Psoas muscle (tissue), 8 donors: Measurements from ENCODE around the gene FAM107B. TPM values are rescaled to one million over a fixed set of nuclear protein-coding genes. Genes with fewer than 3 reads are reported as not detected.

Experiments used
- ATAC-seq, 4 donors: fragments of 200-7000 bp; cut with Tn5 transposase; one replicate each; pipeline ENCODE4 v1.9.1; 2020; ENCODE audit warnings: moderate library complexity in 3 of 4, mild to moderate bottlenecking in 2 of 4
- DNase-seq, 2 donors: peaks; one replicate each; pipeline ENCODE4 v3.0.0-alpha.2; 2020
- H3K27ac ChIP-seq: fragments of 200-600 bp; one replicate; pipeline ENCODE4 v1.8.0; 2022
- H3K27me3 ChIP-seq, 3 donors: fragments of 200-600 bp in 1 of 3; one replicate each; pipeline versions ENCODE4 v1.6.1 to v1.8.0; 2013 to 2022; ENCODE audit warnings: low read length in 2 of 3, mild to moderate bottlenecking in 2 of 3, moderate library complexity in 1 of 3; ENCODE audit not compliant: insufficient read depth in 3 of 3
- H3K36me3 ChIP-seq, 2 donors: fragments of 200-600 bp in 1 of 2; one replicate each; pipeline versions ENCODE4 v1.6.1 to v1.8.0; 2013 to 2022; ENCODE audit warnings: low read depth in 1 of 2, mild to moderate bottlenecking in 1 of 2, moderate library complexity in 1 of 2; ENCODE audit not compliant: insufficient read depth in 1 of 2
- H3K4me1 ChIP-seq: fragments of 200-600 bp; one replicate; pipeline ENCODE4 v1.8.0; 2022
- H3K4me3 ChIP-seq: fragments of 200-600 bp; one replicate; pipeline ENCODE4 v1.8.0; 2022; ENCODE audit warnings: mild to moderate bottlenecking
- H3K9me3 ChIP-seq: fragments of 200-600 bp; one replicate; pipeline ENCODE4 v1.8.0; 2022
- WGBS, 3 donors: extraction: QIAGEN DNeasy Blood & Tissue Kit; methylation state at CpG; one replicate each; pipeline versions ENCODE4 v1.1.6 to v1.1.7; 2013; 5-methylcytosine and 5-hydroxymethylcytosine counted together
- intact Hi-C, 2 donors: fragments of 100-400 bp; cut with DNase I; formaldehyde crosslinking; loops; one replicate each; pipeline versions ENCODE4 v1.11.0 to v1.14.2; 2022
- polyA plus RNA-seq, 3 donors: library from polyadenylated mRNA; stranded (reverse); fragments of 200-250 nt; gene quantifications; one replicate each; pipeline ENCODE4 v1.2.3, GENCODE V29; 2013
- total RNA-seq, 4 donors: library from RNA; stranded (reverse); fragmentation: NEBNext Ultra II Directional in 2 of 4; extraction: Animal tissue kit (Norgen Biotek cat#: 25700) in 2 of 4; gene quantifications; one replicate each; pipeline versions ENCODE4 v1.2.1 to v1.2.4, GENCODE V29; 2021 to 2023
- TF ChIP-seq, protein P1 (sequence below): fragments of 200-600 bp; IDR thresholded peaks from one replicate; pipeline ENCODE4 v1.8.0; 2022; ENCODE audit warnings: antibody characterized with exemption
- donor health status: healthy with polysubstance abuse.
- donor health status: DM: no; HTN: no; CAD: no; lungs with moderate emphysema.
- donor health status: Bipolar disorder and iron deficiency.
- donor health status: healthy.
- donor health status: DM: yes; HTN: yes; CAD: no.
- donor health status: DM: no; HTN: no; CAD: no.
- donor health status: DM: no; HTN: no; CAD: no.
- donor health status: DM: yes; HTN: yes; CAD: no.

The FAM107B gene
- total and polyA plus RNA-seq, 7 donors = 1.0 to 3.1 (median 1.8) TPM

DNA sequence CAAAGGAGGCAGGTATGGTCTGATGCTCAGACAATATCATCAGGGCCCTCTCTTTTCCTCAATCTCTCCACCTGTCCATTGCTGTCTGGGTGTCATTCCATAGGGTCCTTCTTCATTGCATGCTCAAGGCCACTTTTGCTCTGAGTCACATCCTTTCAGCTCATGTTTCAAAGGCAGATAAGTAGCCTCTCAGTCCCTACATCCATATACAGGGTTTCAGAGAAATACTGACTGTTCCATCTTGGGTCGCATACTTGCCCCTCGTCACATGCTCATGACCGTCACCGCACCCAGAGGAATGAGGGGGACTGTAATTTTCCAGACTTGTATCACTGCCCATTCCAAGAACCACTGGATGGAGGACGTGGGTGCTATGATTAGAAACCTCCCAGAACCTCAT lies 93.4 kb downstream of the FAM107B start:
- no peaks in the 10 kb centered on the region for H3K9me3 ChIP-seq
- DNase-seq = no peak
- H3K27me3 ChIP-seq = peaks cover 0 to 2% (median 0%) of the 10 kb centered on the region in 3 donors
- H3K36me3 ChIP-seq = no peaks in the 10 kb centered on the region
- no peaks in the 10 kb centered on the region for H3K4me1 ChIP-seq
- TF ChIP-seq, protein P1, sequence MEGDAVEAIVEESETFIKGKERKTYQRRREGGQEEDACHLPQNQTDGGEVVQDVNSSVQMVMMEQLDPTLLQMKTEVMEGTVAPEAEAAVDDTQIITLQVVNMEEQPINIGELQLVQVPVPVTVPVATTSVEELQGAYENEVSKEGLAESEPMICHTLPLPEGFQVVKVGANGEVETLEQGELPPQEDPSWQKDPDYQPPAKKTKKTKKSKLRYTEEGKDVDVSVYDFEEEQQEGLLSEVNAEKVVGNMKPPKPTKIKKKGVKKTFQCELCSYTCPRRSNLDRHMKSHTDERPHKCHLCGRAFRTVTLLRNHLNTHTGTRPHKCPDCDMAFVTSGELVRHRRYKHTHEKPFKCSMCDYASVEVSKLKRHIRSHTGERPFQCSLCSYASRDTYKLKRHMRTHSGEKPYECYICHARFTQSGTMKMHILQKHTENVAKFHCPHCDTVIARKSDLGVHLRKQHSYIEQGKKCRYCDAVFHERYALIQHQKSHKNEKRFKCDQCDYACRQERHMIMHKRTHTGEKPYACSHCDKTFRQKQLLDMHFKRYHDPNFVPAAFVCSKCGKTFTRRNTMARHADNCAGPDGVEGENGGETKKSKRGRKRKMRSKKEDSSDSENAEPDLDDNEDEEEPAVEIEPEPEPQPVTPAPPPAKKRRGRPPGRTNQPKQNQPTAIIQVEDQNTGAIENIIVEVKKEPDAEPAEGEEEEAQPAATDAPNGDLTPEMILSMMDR = no peak
- ATAC-seq = no peak
- H3K4me3 ChIP-seq = no peak overlapping the region
- intact Hi-C loops = no loop called here
- 82 to 88% (median 85%) methylated on average over 5 of the region's 5 CpGs for WGBS, 3 donors
- no peak overlapping the region for H3K27ac ChIP-seq

DNA sequence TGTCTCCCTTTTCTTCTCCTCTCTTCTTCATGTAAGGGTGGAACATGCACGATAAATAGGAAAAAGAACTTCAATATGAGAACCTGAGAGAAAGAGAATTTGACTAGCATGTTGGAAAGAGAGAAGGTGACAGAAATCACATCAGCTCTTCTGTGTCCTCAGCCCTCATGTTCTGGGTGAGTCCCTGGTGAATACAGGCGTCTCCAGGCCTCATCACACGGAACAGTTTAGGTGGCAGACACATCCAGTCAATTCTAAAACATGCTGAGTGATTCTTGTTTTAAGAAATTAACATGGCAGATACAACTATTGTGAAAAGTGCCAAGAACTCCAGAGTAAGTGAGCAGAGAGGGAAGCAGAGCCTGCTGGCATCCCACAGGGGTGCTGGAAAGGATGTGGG lies 96.1 kb downstream of the FAM107B start:
- no peak for DNase-seq
- 84 to 93% (median 84%) methylated on average over 3 of the region's 3 CpGs for WGBS, 3 donors

DNA sequence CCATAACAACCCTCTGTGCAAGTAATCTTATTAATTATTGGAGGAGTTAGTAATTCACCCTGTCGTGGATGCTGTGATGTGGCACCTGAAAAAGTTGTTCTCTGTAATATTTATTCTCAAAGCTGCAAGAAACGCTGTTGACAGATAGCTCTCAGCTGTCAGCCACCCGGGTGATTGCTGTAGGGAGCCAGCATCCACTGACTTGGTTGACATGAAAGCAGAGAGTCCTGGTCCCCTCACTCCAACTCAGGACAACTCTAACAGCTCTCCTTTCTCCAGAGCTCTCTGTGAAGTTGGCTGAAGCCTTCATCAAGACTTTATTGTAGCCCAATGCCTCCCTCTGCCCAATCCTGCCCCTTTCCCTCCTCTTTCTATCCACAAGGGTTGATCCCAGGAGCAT lies 98.0 kb downstream of the FAM107B start:
- Histone ChIP-seq H3K4me3 (no peak overlapping the region), H3K4me1 (no peaks in the 10 kb centered on the region), H3K9me3 (no peaks in the 10 kb centered on the region), H3K27ac (no peak overlapping the region), H3K27me3 (no peaks in the 10 kb centered on the region), H3K36me3 (no peaks in the 10 kb centered on the region)
- TF ChIP-seq, protein P1 = no peak
- intact Hi-C loops = no loop called here
- WGBS, 3 donors = 52 to 58% (median 57%) methylated on average over 3 of the region's 3 CpGs
- ATAC-seq (no peak), DNase-seq (no peak)

More for the DNA sequence above, 96.1 kb downstream of the FAM107B start:
- no peaks in the 10 kb centered on the region for H3K9me3 ChIP-seq
- no peaks in the 10 kb centered on the region for H3K36me3 ChIP-seq
- TF ChIP-seq, protein P1 = no peak
- H3K4me3 ChIP-seq = no peak overlapping the region
- ATAC-seq = no peak
- no peak overlapping the region for H3K27ac ChIP-seq
- no peaks in the 10 kb centered on the region for H3K27me3 ChIP-seq
- intact Hi-C loops = no loop called here
- no peaks in the 10 kb centered on the region for H3K4me1 ChIP-seq

DNA sequence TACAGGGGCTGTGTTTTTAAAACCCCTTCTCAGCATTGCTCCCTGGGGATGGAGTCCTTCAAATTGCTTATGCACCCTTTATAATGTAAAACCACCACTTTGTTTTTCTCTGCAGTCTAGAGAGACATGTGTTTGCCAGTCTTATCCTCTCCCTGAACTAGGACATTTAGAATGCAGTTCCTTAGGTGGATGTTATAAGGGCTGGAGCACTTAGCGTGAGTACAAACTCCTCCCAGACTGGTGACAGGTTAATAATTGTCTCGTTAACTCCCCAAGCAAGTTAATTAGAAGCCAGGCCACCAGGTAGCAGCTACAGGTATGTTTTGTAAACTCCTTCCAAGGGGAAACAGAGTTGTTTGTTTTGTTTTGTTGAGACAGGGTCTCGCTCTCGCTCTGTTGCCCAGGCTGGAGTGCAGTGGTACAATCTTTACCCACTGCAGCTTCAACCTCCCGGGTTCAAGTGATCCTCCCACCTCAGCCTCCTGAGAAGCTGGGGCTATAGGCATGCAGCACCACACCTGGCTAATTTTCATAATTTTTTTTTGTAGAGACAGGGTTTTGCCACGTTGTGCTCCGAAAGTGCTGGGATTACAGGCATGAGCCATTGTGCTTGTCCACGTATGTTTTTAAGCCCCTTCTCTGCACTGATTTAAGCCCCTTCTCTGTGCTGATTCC lies 100.2 kb downstream of the FAM107B start:
- intact Hi-C loops = no loop called here
- Histone ChIP-seq H3K4me3 (no peak overlapping the region), H3K27me3 (no peaks in the 10 kb centered on the region), H3K9me3 (no peaks in the 10 kb centered on the region), H3K27ac (no peak overlapping the region), H3K4me1 (no peaks in the 10 kb centered on the region), H3K36me3 (no peaks in the 10 kb centered on the region)
- TF ChIP-seq, protein P1 = no peak
- 72 to 74% (median 74%) methylated on average over 8 of the region's 8 CpGs for WGBS, 3 donors
- DNase-seq (no peak), ATAC-seq (no peak)
